GM10266 (cell line): ENCODE results near the gene SMOC1.

Experiments
- DNase-seq: peaks from one replicate; pipeline ENCODE4 v3.0.0; 2012; ENCODE audit errors: extremely low spot score
- CTCF ChIP-seq: IDR thresholded peaks from 2 replicates; pipeline ENCODE4 v1.5.1; 2012; ENCODE audit warnings: mild to moderate bottlenecking, low read depth; ENCODE audit not compliant: control insufficient read depth, insufficient read depth; ENCODE audit errors: missing control alignments

SMOC1 gene

GRCh38 chr14:69845050-69845581 is 34.1 kb upstream of the SMOC1 start:
- no peak for TF ChIP-seq CTCF
- no peak for DNase-seq

- no peak for DNase-seq
- TF ChIP-seq CTCF: no peak
Observed at GRCh38 chr14:69845787-69846186, 33.4 kb upstream of the SMOC1 start.

GRCh38 chr14:69848156-69848555 is 31.1 kb upstream of the SMOC1 start:
- DNase-seq: no peak
- TF ChIP-seq CTCF: no peak

GRCh38 chr14:69848903-69849391 is 30.3 kb upstream of the SMOC1 start:
- DNase-seq: no peak
- TF ChIP-seq CTCF: no peak

- TF ChIP-seq CTCF: no peak
- no peak for DNase-seq
Observed at GRCh38 chr14:69850086-69850735, 29.0 kb upstream of the SMOC1 start.

GRCh38 chr14:69850736-69851112 is 28.5 kb upstream of the SMOC1 start:
- TF ChIP-seq CTCF: no peak

GRCh38 chr14:69852531-69853321 is 26.5 kb upstream of the SMOC1 start:
- no peak for DNase-seq
- TF ChIP-seq CTCF: no peak

More at GRCh38 chr14:69850736-69851112, 28.5 kb upstream of the SMOC1 start:
- no peak for DNase-seq
